Measurements from ENCODE around the gene OR4K17. TPM values are rescaled to one million over a fixed set of nuclear protein-coding genes. Genes with fewer than 3 reads are reported as not detected.
"Not testable (repeated sequence)": the region's sequence is repeated elsewhere in the genome, so short reads cannot be mapped to it uniquely, and the experiment has no call there.

OR4K17 gene, protein sequence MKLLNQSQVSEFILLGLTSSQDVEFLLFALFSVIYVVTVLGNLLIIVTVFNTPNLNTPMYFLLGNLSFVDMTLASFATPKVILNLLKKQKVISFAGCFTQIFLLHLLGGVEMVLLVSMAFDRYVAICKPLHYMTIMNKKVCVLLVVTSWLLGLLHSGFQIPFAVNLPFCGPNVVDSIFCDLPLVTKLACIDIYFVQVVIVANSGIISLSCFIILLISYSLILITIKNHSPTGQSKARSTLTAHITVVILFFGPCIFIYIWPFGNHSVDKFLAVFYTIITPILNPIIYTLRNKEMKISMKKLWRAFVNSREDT
- not detected for total RNA-seq

GRCh38 chr14:20110438-20110837 lies at the start of gene OR4K17:
Gene OR4K17 (plus strand): TSS chr14:20110739. CDS start chr14:20117500, 6,761 bp downstream.
- DNase-seq, result no peak

DNA sequence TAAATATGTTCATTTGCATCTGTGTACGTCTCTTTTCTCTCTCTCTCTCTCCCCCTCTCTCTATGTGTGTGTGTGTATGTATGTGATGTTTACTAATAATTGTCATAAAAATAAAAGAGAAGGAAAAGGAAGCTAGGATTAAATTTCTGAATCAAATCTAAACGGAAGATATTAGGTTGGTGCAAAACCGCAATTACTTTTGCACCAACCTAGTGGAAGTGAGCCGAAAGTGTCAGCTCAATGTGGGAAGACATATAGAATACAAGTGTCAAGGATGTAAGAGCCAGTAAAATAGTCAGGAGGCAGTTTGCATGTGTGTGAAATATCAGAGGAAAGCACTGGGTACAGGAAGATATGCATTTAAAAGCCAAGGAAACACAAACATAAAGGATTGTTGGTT lies 18.5 kb upstream of the OR4K17 start:
- DNase-seq, result no peak

DNA sequence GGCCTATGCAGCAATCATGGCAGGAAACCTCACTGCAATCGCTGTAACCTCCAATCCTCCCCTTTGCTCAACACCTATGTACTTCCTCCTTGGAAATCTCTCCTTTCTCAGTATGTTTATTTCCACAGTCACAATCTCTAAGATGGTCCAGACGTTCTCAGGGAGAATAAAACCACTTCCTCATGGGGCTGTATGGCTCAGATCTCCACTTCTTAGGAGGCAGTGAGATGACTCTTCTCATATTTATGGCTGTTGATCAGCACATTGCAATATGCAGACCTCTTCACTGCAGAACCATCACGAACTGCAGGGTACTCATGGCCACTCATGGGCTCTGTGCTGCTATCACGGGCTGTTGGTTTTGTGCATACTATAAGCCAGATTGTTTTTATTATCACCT lies 17.1 kb upstream of the OR4K17 start:
- DNase-seq, result no peak

GRCh38 chr14:20098926-20099770 lies 11.4 kb upstream of the OR4K17 start:
- DNase-seq, result not testable (repeated sequence)

- no peak for DNase-seq
Measured at GRCh38 chr14:20112321-20112720, 1.8 kb downstream of the OR4K17 start.

- DNase-seq, result no peak
Measured at GRCh38 chr14:20116748-20117147, 6.2 kb downstream of the OR4K17 start.

- no peak for DNase-seq
Measured at GRCh38 chr14:20118795-20119194, 8.3 kb downstream of the OR4K17 start.

GRCh38 chr14:20138520-20138919 lies 28.0 kb downstream of the OR4K17 start, which contains the start of gene OR4N5:
Gene OR4N5 (plus strand): TSS chr14:20138820. CDS start chr14:20143736, 4,916 bp downstream.
- no peak for DNase-seq

- DNase-seq, result no peak
Measured at GRCh38 chr14:20143911-20144310, 33.4 kb downstream of the OR4K17 start.

DNA sequence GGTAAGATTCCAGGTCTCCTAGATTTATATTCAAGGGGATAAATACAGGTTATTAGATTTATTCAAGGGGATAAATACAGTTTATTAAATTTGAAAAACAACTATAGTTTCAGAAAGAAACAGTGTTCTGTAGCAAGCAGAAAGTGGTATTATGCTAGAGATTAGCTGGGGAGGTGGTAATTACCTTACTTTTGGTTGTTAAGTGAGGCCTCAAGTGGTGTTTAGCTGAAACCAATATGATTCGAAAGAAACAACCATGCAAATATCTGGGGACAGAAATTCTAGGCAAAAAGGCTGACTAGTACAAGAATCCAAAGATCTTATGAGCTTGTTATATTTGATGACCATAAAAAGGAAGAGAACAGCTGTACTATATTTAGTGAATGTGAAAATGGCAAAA lies 34.3 kb downstream of the OR4K17 start:
- no peak for DNase-seq

DNA sequence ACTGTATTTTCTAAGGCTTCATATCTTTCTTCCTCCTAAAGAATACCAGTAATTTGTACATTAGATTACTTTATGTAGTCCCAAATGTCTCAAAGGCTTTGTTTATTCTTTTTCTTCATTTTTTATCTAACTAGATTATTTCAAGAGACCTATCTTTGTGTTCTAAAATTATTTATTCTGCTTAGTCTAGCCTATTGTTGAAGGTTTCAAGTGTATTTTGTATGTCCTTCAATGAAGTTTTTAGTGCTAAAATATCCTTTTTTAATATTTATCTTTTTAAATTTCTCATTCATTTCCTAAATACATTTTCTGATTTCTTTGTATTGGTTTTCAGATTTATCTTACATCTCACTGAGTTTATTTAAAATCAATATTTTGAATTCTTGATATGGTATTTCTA lies 53.9 kb downstream of the OR4K17 start:
- DNase-seq, result no peak

- no peak for DNase-seq
Measured at GRCh38 chr14:20167091-20167490, 56.6 kb downstream of the OR4K17 start.

- not testable (repeated sequence) for DNase-seq
Measured at GRCh38 chr14:20169852-20170251, 59.3 kb downstream of the OR4K17 start.

All from effector CD4-positive, alpha-beta T cell (primary cell).